Measurements from ENCODE around the gene SPDYC.
"Not testable (repeated sequence)": the region's sequence is repeated elsewhere in the genome, so short reads cannot be mapped to it uniquely, and the experiment has no call there.

The SPDYC gene

DNA sequence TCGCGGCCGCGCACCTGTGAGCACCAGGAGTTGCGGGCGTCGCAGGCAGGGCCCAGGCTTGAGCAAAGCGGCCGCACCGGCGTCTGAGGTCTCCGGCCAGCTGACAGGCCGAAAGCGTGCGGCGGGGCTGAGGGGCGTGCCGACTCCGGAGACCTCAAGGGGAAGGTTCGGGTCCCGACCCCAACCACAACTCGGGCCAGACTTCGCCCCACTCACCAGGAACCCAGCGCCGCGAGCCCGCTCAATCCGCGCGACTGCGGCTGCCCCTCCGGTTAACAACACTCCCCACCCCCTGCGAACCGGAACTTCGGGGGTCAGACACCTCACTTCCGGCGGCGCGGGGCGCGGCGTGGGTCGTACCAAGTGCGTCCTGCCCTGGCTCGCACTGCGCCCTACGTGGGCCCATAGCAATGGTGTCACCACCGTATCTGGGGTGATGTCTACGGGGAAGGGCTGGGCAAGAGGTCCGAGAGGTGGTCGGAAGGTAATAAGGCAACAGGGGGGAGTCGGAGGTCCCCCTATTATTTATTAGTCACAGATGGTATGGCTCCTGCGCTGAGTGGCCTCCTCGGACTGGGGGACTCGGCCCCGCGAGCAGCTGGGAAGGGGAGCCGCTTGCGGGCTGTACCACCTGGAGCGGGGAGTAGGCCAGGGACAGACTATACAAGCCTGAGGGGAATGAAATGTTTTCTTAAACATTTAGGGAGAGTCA is 35.6 kb upstream of the SPDYC start, which contains the start of gene SYVN1:
TSS of gene SYVN1 (minus strand) at position 280 of the 712 bp plus-strand sequence. CDS start 918 bp downstream, outside the sequence.
- H3K36me3 ChIP-seq (ENCODE audit: control insufficient read depth in 2 of 2, insufficient read depth in 2 of 2, low read length in 2 of 2) = peaks cover 31 to 35% of the 10 kb centered on the region in 2 donors
- H3K9me3 ChIP-seq (ENCODE audit: control insufficient read depth in 2 of 2, low read length in 2 of 2) = no peaks in the 10 kb centered on the region
- H3K4me1 ChIP-seq (ENCODE audit: control insufficient read depth in 2 of 2, insufficient read depth in 2 of 2, low read length in 2 of 2) = peaks cover 30 to 38% of the 10 kb centered on the region in 2 donors
- H3K27me3 ChIP-seq (ENCODE audit: control insufficient read depth in 2 of 2, insufficient read depth in 2 of 2, low read length in 2 of 2) = no peaks in the 10 kb centered on the region
- H3K9ac ChIP-seq (ENCODE audit: low read depth in 1 of 2, low read length in 2 of 2) = peak within 1 kb of the TSS; percentile 96 to 98
- peak within 1 kb of the TSS; percentile 97 to 100 for H3K27ac ChIP-seq (ENCODE audit: low read depth in 2 of 2, low read length in 2 of 2)
- H3K4me3 ChIP-seq (ENCODE audit: low read length in 2 of 2) = peak within 1 kb of the TSS; percentile 81 to 92

DNA sequence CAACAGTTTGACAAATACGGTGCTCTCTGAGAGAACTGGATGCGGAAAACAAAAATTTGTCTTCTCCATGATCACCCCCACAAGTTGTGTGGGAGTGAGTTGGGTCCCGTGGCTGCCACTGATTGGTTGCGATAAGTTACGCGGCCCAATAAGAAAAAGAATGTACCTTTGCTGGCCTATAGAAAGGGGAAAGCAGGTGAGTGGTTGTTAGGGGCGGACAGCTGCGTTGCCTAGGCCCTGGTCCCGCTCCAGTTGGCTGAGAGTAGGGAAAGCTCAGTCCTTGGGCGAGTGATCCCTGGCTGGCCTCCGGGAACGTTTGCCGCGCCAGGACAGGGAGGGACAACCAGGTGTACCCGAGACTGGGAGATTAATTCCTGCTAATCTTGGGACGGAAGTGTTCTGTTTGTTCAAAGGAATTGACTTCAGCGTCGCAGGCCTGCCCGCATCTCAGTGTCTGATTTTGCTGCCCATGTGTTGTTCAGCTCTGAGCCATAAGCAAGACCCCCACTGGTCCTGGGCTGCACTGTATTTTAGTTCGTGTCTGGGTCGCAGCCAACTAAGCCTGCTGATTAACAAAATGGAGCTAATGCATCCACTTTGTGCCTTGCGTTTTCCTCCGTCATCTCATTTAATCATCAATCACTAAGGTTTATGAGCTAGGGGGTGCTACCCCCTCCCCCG is 34.9 kb upstream of the SPDYC start:
- Histone ChIP-seq H3K9ac (ENCODE audit: low read depth in 1 of 2, low read length in 2 of 2) (peak overlapping the region; percentile 96 to 98), H3K4me1 (ENCODE audit: control insufficient read depth in 2 of 2, insufficient read depth in 2 of 2, low read length in 2 of 2) (peaks cover 30 to 38% of the 10 kb centered on the region in 2 donors), H3K4me3 (ENCODE audit: low read length in 2 of 2) (peak overlapping the region; percentile 81 to 92), H3K9me3 (ENCODE audit: control insufficient read depth in 2 of 2, low read length in 2 of 2) (no peaks in the 10 kb centered on the region), H3K27me3 (ENCODE audit: control insufficient read depth in 2 of 2, insufficient read depth in 2 of 2, low read length in 2 of 2) (no peaks in the 10 kb centered on the region), H3K36me3 (ENCODE audit: control insufficient read depth in 2 of 2, insufficient read depth in 2 of 2, low read length in 2 of 2) (peaks cover 24 to 28% of the 10 kb centered on the region in 2 donors), H3K27ac (ENCODE audit: low read depth in 2 of 2, low read length in 2 of 2) (peak overlapping the region; percentile 97 to 100)

GRCh38 chr11:65135633-65136145 is 34.3 kb upstream of the SPDYC start:
- Histone ChIP-seq H3K27me3 (ENCODE audit: control insufficient read depth in 2 of 2, insufficient read depth in 2 of 2, low read length in 2 of 2) (no peaks in the 10 kb centered on the region), H3K9ac (ENCODE audit: low read depth in 1 of 2, low read length in 2 of 2) (peak overlapping the region; percentile 96 to 98), H3K4me3 (ENCODE audit: low read length in 2 of 2) (peak overlapping the region; percentile 81 to 92), H3K36me3 (ENCODE audit: control insufficient read depth in 2 of 2, insufficient read depth in 2 of 2, low read length in 2 of 2) (peaks cover 20 to 23% of the 10 kb centered on the region in 2 donors), H3K9me3 (ENCODE audit: control insufficient read depth in 2 of 2, low read length in 2 of 2) (no peaks in the 10 kb centered on the region), H3K27ac (ENCODE audit: low read depth in 2 of 2, low read length in 2 of 2) (peak overlapping the region; percentile 97 to 100), H3K4me1 (ENCODE audit: control insufficient read depth in 2 of 2, insufficient read depth in 2 of 2, low read length in 2 of 2) (peaks cover 30 to 38% of the 10 kb centered on the region in 2 donors)

DNA sequence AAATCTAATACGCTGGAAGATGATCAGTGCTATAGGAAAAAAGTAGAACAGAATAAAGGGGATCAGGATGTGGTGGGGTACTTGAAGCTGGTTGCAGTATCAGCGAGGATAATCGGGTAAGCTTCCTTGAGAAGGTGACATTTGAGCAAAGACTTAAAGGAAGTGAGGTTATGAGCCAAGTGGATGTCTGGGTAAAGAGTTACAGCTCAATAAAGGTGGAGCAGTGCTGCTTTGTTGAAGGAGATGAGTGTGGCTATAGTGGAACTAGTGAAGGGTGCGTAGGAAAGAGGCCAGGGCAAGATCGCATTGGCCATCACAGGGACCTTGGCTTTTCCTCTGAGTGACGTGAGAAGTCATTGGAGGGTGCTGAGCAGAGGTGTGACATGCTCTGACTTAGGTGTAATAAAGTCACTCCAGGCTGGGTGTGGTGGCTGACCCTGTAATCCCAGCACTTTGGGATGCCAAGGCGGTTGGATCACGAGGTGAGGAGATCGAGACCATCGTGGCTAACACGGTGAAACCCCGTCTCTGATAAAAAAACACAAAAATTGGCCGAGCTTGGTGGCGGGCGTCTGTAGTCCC is 33.4 kb upstream of the SPDYC start:
- H3K27ac ChIP-seq (ENCODE audit: low read depth in 2 of 2, low read length in 2 of 2) = peak overlapping the region; percentile 97 to 100
- H3K27me3 ChIP-seq (ENCODE audit: control insufficient read depth in 2 of 2, insufficient read depth in 2 of 2, low read length in 2 of 2) = no peaks in the 10 kb centered on the region
- H3K9me3 ChIP-seq (ENCODE audit: control insufficient read depth in 2 of 2, low read length in 2 of 2) = no peaks in the 10 kb centered on the region
- H3K9ac ChIP-seq (ENCODE audit: low read depth in 1 of 2, low read length in 2 of 2) = peak overlapping the region in 1 of 2 donors; percentile 96
- H3K4me1 ChIP-seq (ENCODE audit: control insufficient read depth in 2 of 2, insufficient read depth in 2 of 2, low read length in 2 of 2) = peaks cover 30 to 38% of the 10 kb centered on the region in 2 donors
- H3K36me3 ChIP-seq (ENCODE audit: control insufficient read depth in 2 of 2, insufficient read depth in 2 of 2, low read length in 2 of 2) = peaks cover 11 to 14% of the 10 kb centered on the region in 2 donors
- H3K4me3 ChIP-seq (ENCODE audit: low read length in 2 of 2) = peak overlapping the region in 1 of 2 donors; percentile 23

- H3K36me3 ChIP-seq (ENCODE audit: control insufficient read depth in 2 of 2, insufficient read depth in 2 of 2, low read length in 2 of 2) = no peaks in the 10 kb centered on the region
- H3K9me3 ChIP-seq (ENCODE audit: control insufficient read depth in 2 of 2, low read length in 2 of 2) = no peaks in the 10 kb centered on the region
- H3K4me1 ChIP-seq (ENCODE audit: control insufficient read depth in 2 of 2, insufficient read depth in 2 of 2, low read length in 2 of 2) = peaks cover 0 to 5% of the 10 kb centered on the region in 2 donors
- H3K9ac ChIP-seq (ENCODE audit: low read depth in 1 of 2, low read length in 2 of 2) = no peak overlapping the region
- H3K27ac ChIP-seq (ENCODE audit: low read depth in 2 of 2, low read length in 2 of 2) = no peak overlapping the region
- no peak overlapping the region for H3K4me3 ChIP-seq (ENCODE audit: low read length in 2 of 2)
- peaks cover 0 to 3% of the 10 kb centered on the region in 2 donors for H3K27me3 ChIP-seq (ENCODE audit: control insufficient read depth in 2 of 2, insufficient read depth in 2 of 2, low read length in 2 of 2)
These were observed 28.0 kb upstream of the SPDYC start for GRCh38 chr11:65141896-65142494.

- Histone ChIP-seq H3K4me3 (ENCODE audit: low read length in 2 of 2) (no peak overlapping the region), H3K27ac (ENCODE audit: low read depth in 2 of 2, low read length in 2 of 2) (no peak overlapping the region), H3K9ac (ENCODE audit: low read depth in 1 of 2, low read length in 2 of 2) (no peak overlapping the region), H3K9me3 (ENCODE audit: control insufficient read depth in 2 of 2, low read length in 2 of 2) (no peaks in the 10 kb centered on the region), H3K4me1 (ENCODE audit: control insufficient read depth in 2 of 2, insufficient read depth in 2 of 2, low read length in 2 of 2) (peaks cover 8 to 9% of the 10 kb centered on the region in 2 donors), H3K36me3 (ENCODE audit: control insufficient read depth in 2 of 2, insufficient read depth in 2 of 2, low read length in 2 of 2) (no peaks in the 10 kb centered on the region), H3K27me3 (ENCODE audit: control insufficient read depth in 2 of 2, insufficient read depth in 2 of 2, low read length in 2 of 2) (peaks cover 0 to 3% of the 10 kb centered on the region in 2 donors)
These were observed 22.5 kb upstream of the SPDYC start for GRCh38 chr11:65147352-65148075.

- no peaks in the 10 kb centered on the region for H3K9me3 ChIP-seq (ENCODE audit: control insufficient read depth in 2 of 2, low read length in 2 of 2)
- H3K9ac ChIP-seq (ENCODE audit: low read depth in 1 of 2, low read length in 2 of 2) = no peak overlapping the region
- no peak overlapping the region for H3K27ac ChIP-seq (ENCODE audit: low read depth in 2 of 2, low read length in 2 of 2)
- no peak overlapping the region for H3K4me3 ChIP-seq (ENCODE audit: low read length in 2 of 2)
- H3K27me3 ChIP-seq (ENCODE audit: control insufficient read depth in 2 of 2, insufficient read depth in 2 of 2, low read length in 2 of 2) = peaks cover 0 to 3% of the 10 kb centered on the region in 2 donors
- peaks cover 8 to 9% of the 10 kb centered on the region in 2 donors for H3K4me1 ChIP-seq (ENCODE audit: control insufficient read depth in 2 of 2, insufficient read depth in 2 of 2, low read length in 2 of 2)
- no peaks in the 10 kb centered on the region for H3K36me3 ChIP-seq (ENCODE audit: control insufficient read depth in 2 of 2, insufficient read depth in 2 of 2, low read length in 2 of 2)
These were observed 21.4 kb upstream of the SPDYC start for GRCh38 chr11:65148657-65149056.

GRCh38 chr11:65150131-65150508 is 19.9 kb upstream of the SPDYC start:
- H3K4me3 ChIP-seq (ENCODE audit: low read length in 2 of 2); H3K36me3 ChIP-seq (ENCODE audit: control insufficient read depth in 2 of 2, insufficient read depth in 2 of 2, low read length in 2 of 2); H3K4me1 ChIP-seq (ENCODE audit: control insufficient read depth in 2 of 2, insufficient read depth in 2 of 2, low read length in 2 of 2); H3K9me3 ChIP-seq (ENCODE audit: control insufficient read depth in 2 of 2, low read length in 2 of 2); H3K27me3 ChIP-seq (ENCODE audit: control insufficient read depth in 2 of 2, insufficient read depth in 2 of 2, low read length in 2 of 2): not testable (repeated sequence)
- Histone ChIP-seq H3K27ac (ENCODE audit: low read depth in 2 of 2, low read length in 2 of 2) (peak overlapping the region; percentile 69 to 70), H3K9ac (ENCODE audit: low read depth in 1 of 2, low read length in 2 of 2) (peak overlapping the region in 1 of 2 donors; percentile 53)

- Histone ChIP-seq H3K36me3 (ENCODE audit: control insufficient read depth in 2 of 2, insufficient read depth in 2 of 2, low read length in 2 of 2) (no peaks in the 10 kb centered on the region), H3K4me1 (ENCODE audit: control insufficient read depth in 2 of 2, insufficient read depth in 2 of 2, low read length in 2 of 2) (peaks cover 8 to 9% of the 10 kb centered on the region in 2 donors), H3K9ac (ENCODE audit: low read depth in 1 of 2, low read length in 2 of 2) (peak overlapping the region; percentile 24 to 53), H3K27me3 (ENCODE audit: control insufficient read depth in 2 of 2, insufficient read depth in 2 of 2, low read length in 2 of 2) (no peaks in the 10 kb centered on the region), H3K9me3 (ENCODE audit: control insufficient read depth in 2 of 2, low read length in 2 of 2) (no peaks in the 10 kb centered on the region), H3K4me3 (ENCODE audit: low read length in 2 of 2) (no peak overlapping the region), H3K27ac (ENCODE audit: low read depth in 2 of 2, low read length in 2 of 2) (peak overlapping the region; percentile 69 to 70)
These were observed 19.3 kb upstream of the SPDYC start for GRCh38 chr11:65150509-65151299.

All from mucosa of rectum (tissue), 2 donors.